ENCODE measurements around the gene DAGLA. TPM values are rescaled to one million over a fixed set of nuclear protein-coding genes. Genes with fewer than 3 reads are reported as not detected.

The DAGLA gene
- total RNA-seq, 4 donors from 2014 or later: 1.1 to 5.4 (median 3.0) TPM

- Histone ChIP-seq H3K9me3 (no peaks in the 10 kb centered on the region), H3K4me3 (no peak overlapping the region), H3K27me3 (no peaks in the 10 kb centered on the region), H3K27ac (no peak overlapping the region), H3K36me3 (peaks cover 0 to 79% (median 0%) of the 10 kb centered on the region in 3 donors), H3K4me1 (peaks cover 0 to 33% (median 5%) of the 10 kb centered on the region in 4 donors)
- no peak for DNase-seq (ENCODE audit: low spot score in 2 of 2)
- 62 to 65% methylated on average over 8 of the region's 8 CpGs for WGBS, 2 donors
- no peak for TF ChIP-seq POLR2A (IDR thresholded peaks at IDR 0.05)
- TF ChIP-seq EP300 (IDR thresholded peaks at IDR 0.05): no peak
- TF ChIP-seq CTCF (IDR thresholded peaks at IDR 0.05): no peak
Measured at GRCh38 chr11:61728940-61729219, 48.7 kb downstream of the DAGLA start.

- Histone ChIP-seq H3K36me3 (peaks cover 0 to 77% (median 0%) of the 10 kb centered on the region in 3 donors), H3K9me3 (no peaks in the 10 kb centered on the region), H3K27ac (peak overlapping the region in 1 of 4 donors; percentile 76), H3K4me3 (no peak overlapping the region), H3K27me3 (no peaks in the 10 kb centered on the region), H3K4me1 (peaks cover 0 to 27% (median 5%) of the 10 kb centered on the region in 4 donors)
- TF ChIP-seq POLR2A (IDR thresholded peaks at IDR 0.05) (no peak), EP300 (IDR thresholded peaks at IDR 0.05) (no peak), CTCF (IDR thresholded peaks at IDR 0.05) (no peak)
- DNase-seq (ENCODE audit: low spot score in 2 of 2): no peak
- 78 to 88% methylated on average over 11 to 13 of the region's 13 CpGs for WGBS, 2 donors
Measured at GRCh38 chr11:61730240-61730994, 50.2 kb downstream of the DAGLA start.

GRCh38 chr11:61731211-61731951, 51.2 kb downstream of the DAGLA start:
- Histone ChIP-seq H3K36me3 (peaks cover 0 to 77% (median 0%) of the 10 kb centered on the region in 3 donors), H3K4me1 (peaks cover 0 to 27% (median 5%) of the 10 kb centered on the region in 4 donors), H3K9me3 (no peaks in the 10 kb centered on the region), H3K27me3 (no peaks in the 10 kb centered on the region), H3K27ac (peak overlapping the region in 3 of 4 donors; percentile 19 to 76 (median 60)), H3K4me3 (no peak overlapping the region)
- TF ChIP-seq POLR2A (IDR thresholded peaks at IDR 0.05) (no peak), CTCF (IDR thresholded peaks at IDR 0.05) (no peak), EP300 (IDR thresholded peaks at IDR 0.05) (no peak)
- no peak for DNase-seq (ENCODE audit: low spot score in 2 of 2)
- 73 to 79% methylated on average over 16 to 19 of the region's 19 CpGs for WGBS, 2 donors

- Histone ChIP-seq H3K4me1 (peaks cover 0 to 27% (median 5%) of the 10 kb centered on the region in 4 donors), H3K4me3 (no peak overlapping the region), H3K36me3 (peaks cover 0 to 77% (median 0%) of the 10 kb centered on the region in 3 donors), H3K27me3 (no peaks in the 10 kb centered on the region), H3K27ac (peak overlapping the region in 3 of 4 donors; percentile 34 to 76 (median 60)), H3K9me3 (no peaks in the 10 kb centered on the region)
- 52 to 67% methylated on average over 8 of the region's 8 CpGs for WGBS, 2 donors
- no peak for DNase-seq (ENCODE audit: low spot score in 2 of 2)
- no peak for TF ChIP-seq EP300 (IDR thresholded peaks at IDR 0.05)
- no peak for TF ChIP-seq CTCF (IDR thresholded peaks at IDR 0.05)
- TF ChIP-seq POLR2A (IDR thresholded peaks at IDR 0.05): no peak
Measured at GRCh38 chr11:61731952-61732675, 51.9 kb downstream of the DAGLA start.

Measured in tibial nerve (tissue), 4 donors.